ENCODE data around the gene TMTC1. TPM values are rescaled to one million over a fixed set of nuclear protein-coding genes. Genes with fewer than 3 reads are reported as not detected.

TMTC1 gene
- total RNA-seq, 6 experiments from 2014 or later, result not detected

DNA sequence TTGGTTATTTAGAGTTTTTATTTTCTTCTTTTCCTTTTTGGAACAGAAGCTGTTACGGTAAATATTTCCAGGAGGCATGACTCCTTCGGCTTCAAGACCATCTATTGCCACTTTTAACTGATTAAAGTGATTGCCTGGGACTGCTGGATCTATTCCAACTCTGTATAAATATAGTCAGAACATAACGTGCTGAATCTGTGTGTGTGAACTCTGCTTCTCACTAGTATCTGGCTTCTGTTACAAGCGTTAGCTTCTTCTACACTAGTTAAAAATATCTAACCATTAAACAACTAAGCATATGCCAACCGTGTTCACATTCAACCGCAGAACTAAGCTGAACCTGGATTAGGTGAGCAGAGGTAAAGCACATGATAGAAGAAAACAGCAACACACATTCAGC is 49.0 kb downstream of the TMTC1 start:
- H3K27ac Mint-ChIP-seq, result no peak overlapping the region
- TF ChIP-seq, protein P1, sequence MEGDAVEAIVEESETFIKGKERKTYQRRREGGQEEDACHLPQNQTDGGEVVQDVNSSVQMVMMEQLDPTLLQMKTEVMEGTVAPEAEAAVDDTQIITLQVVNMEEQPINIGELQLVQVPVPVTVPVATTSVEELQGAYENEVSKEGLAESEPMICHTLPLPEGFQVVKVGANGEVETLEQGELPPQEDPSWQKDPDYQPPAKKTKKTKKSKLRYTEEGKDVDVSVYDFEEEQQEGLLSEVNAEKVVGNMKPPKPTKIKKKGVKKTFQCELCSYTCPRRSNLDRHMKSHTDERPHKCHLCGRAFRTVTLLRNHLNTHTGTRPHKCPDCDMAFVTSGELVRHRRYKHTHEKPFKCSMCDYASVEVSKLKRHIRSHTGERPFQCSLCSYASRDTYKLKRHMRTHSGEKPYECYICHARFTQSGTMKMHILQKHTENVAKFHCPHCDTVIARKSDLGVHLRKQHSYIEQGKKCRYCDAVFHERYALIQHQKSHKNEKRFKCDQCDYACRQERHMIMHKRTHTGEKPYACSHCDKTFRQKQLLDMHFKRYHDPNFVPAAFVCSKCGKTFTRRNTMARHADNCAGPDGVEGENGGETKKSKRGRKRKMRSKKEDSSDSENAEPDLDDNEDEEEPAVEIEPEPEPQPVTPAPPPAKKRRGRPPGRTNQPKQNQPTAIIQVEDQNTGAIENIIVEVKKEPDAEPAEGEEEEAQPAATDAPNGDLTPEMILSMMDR (IDR thresholded peaks at IDR 0.05), result no peak
- DNase-seq, result no peak

GRCh38 chr12:29734305-29734704 is 49.4 kb downstream of the TMTC1 start:
- TF ChIP-seq, protein P1 (IDR thresholded peaks at IDR 0.05), result no peak
- Mint-ChIP-seq H3K4me3 (no peak overlapping the region), H3K27ac (no peak overlapping the region), H3K36me3 (ENCODE audit: low read depth) (no peaks in the 10 kb centered on the region; the same call in 1 of the 2 replicates), H3K9me3 (peaks cover 24% of the 10 kb centered on the region), H3K27me3 (ENCODE audit: insufficient read depth) (no peaks in the 10 kb centered on the region; the same call in 1 of the 2 replicates), H3K4me1 (ENCODE audit: low read depth) (no peaks in the 10 kb centered on the region)
- no peak for DNase-seq

More for the DNA sequence above, 49.0 kb downstream of the TMTC1 start:
- no peaks in the 10 kb centered on the region; the same call in 1 of the 2 replicates for H3K36me3 Mint-ChIP-seq (ENCODE audit: low read depth)
- no peaks in the 10 kb centered on the region; the same call in 1 of the 2 replicates for H3K27me3 Mint-ChIP-seq (ENCODE audit: insufficient read depth)
- no peaks in the 10 kb centered on the region for H3K4me1 Mint-ChIP-seq (ENCODE audit: low read depth)
- no peak overlapping the region for H3K4me3 Mint-ChIP-seq
- H3K9me3 Mint-ChIP-seq, result peaks cover 22% of the 10 kb centered on the region

DNA sequence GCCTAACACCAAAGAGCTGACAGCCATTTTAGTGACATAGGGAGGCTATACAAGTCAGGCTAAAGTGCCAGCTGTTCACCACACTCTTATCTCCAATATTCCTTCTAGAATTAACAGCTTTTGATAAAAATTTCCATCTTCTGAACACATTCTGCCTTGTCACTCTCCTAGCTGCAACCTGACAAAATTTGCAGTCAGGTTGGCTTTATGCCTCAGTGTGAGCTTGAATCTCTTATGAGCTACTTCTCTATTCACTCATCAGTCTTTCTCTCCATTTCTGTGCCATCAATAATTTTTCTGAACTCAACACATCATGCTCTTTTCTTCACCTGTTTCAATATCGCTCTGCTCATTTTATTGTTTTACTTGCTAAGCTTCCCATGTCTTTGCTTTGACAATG is 50.2 kb downstream of the TMTC1 start:
- Mint-ChIP-seq H3K4me3 (no peak overlapping the region), H3K4me1 (ENCODE audit: low read depth) (no peaks in the 10 kb centered on the region), H3K36me3 (ENCODE audit: low read depth) (peaks cover 5% of the 10 kb centered on the region; the same call in 1 of the 2 replicates), H3K27me3 (ENCODE audit: insufficient read depth) (no peaks in the 10 kb centered on the region; the same call in 1 of the 2 replicates), H3K9me3 (peaks cover 25% of the 10 kb centered on the region), H3K27ac (no peak overlapping the region)
- TF ChIP-seq, protein P1 (IDR thresholded peaks at IDR 0.05), result no peak
- DNase-seq, result no peak

- Mint-ChIP-seq H3K9me3 (peaks cover 25% of the 10 kb centered on the region), H3K27me3 (ENCODE audit: insufficient read depth) (no peaks in the 10 kb centered on the region; the same call in 1 of the 2 replicates), H3K36me3 (ENCODE audit: low read depth) (peaks cover 5% of the 10 kb centered on the region; the same call in 1 of the 2 replicates), H3K27ac (no peak overlapping the region), H3K4me3 (no peak overlapping the region), H3K4me1 (ENCODE audit: low read depth) (no peaks in the 10 kb centered on the region)
- TF ChIP-seq, protein P1 (IDR thresholded peaks at IDR 0.05), result no peak
- DNase-seq, result no peak
Measured at GRCh38 chr12:29733060-29733459, 50.7 kb downstream of the TMTC1 start.

DNA sequence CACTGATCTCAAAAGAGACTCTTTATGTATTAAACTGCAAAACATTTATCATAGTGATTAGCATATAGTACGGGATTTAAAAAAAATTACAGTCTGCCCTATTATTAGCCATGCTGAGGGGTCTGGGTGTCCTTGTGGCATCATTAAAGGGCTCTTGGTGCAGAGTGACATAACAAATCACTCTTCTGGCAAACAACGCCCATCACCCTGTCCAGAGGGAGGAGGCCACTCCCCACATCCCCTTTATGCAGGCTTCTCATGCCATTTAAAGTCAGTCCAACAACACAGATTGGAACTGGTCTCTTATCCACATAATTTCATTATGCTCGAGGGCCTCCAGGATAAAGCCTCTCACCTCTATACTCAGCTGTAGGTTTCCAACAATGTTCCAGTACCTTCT is 51.1 kb downstream of the TMTC1 start:
- no peaks in the 10 kb centered on the region for H3K4me1 Mint-ChIP-seq (ENCODE audit: low read depth)
- H3K4me3 Mint-ChIP-seq, result no peak overlapping the region
- TF ChIP-seq, protein P1 (IDR thresholded peaks at IDR 0.05), result no peak
- H3K9me3 Mint-ChIP-seq, result peaks cover 30% of the 10 kb centered on the region
- peaks cover 5% of the 10 kb centered on the region; the same call in 1 of the 2 replicates for H3K36me3 Mint-ChIP-seq (ENCODE audit: low read depth)
- no peaks in the 10 kb centered on the region; the same call in 1 of the 2 replicates for H3K27me3 Mint-ChIP-seq (ENCODE audit: insufficient read depth)
- H3K27ac Mint-ChIP-seq, result no peak overlapping the region
- no peak for DNase-seq

Data from HFFc6 (cell line).